ENCODE measurements around the gene PRKG1.

- no peak for TF ChIP-seq CTCF (IDR thresholded peaks at IDR 0.05)
- no peak for TF ChIP-seq POLR2A (IDR thresholded peaks at IDR 0.05)
These were observed 303.8 kb downstream of the PRKG1 start for GRCh38 chr10:51377932-51378599.
